GM13976 (cell line): ENCODE measurements around the gene XAF1.
A peak's percentile ranks its signal among the peaks of the same experiment; 100 is the strongest.

ENCODE experiments used
- DNase-seq: peaks from one replicate; pipeline ENCODE4 v3.0.0; 2012; ENCODE audit warnings: low spot score
- CTCF ChIP-seq: IDR thresholded peaks from 2 replicates; pipeline ENCODE4 v1.5.1; 2012; ENCODE audit warnings: borderline replicate concordance, mild to moderate bottlenecking; ENCODE audit not compliant: insufficient read depth; ENCODE audit errors: extremely low read depth, missing control alignments, control extremely low read depth
- in situ Hi-C: fragments of 300-500 bp; cut with MboI; formaldehyde crosslinking; loops from one replicate; pipeline ENCODE4 v1.12.0; 2022; ENCODE audit warnings: low sequenced_read_pairs, mixed read lengths, inconsistent platforms; ENCODE audit not compliant: unreplicated experiment

XAF1 gene

GRCh38 chr17:6755731-6756184, at the start of gene XAF1:
TSS of gene XAF1 (plus strand) at chr17:6756046. CDS start at chr17:6756079, 33 bp downstream.
- TF ChIP-seq CTCF, result no peak
- in situ Hi-C loops, result no loop called here
- peak; percentile 58 for DNase-seq

GRCh38 chr17:6706499-6706898, 49.3 kb upstream of the XAF1 start:
- DNase-seq, result no peak
- no peak for TF ChIP-seq CTCF
- in situ Hi-C loops, result no loop called here

GRCh38 chr17:6706996-6707395, 48.9 kb upstream of the XAF1 start:
- TF ChIP-seq CTCF, result no peak
- no peak for DNase-seq
- in situ Hi-C loops, result no loop called here

- in situ Hi-C loops, result no loop called here
- no peak for TF ChIP-seq CTCF
- DNase-seq, result no peak
These were observed 47.4 kb upstream of the XAF1 start for GRCh38 chr17:6708357-6708961.

- TF ChIP-seq CTCF, result no peak
- no peak for DNase-seq
- in situ Hi-C loops, result no loop called here
These were observed 45.5 kb upstream of the XAF1 start for GRCh38 chr17:6710317-6710716.

- no peak for DNase-seq
- TF ChIP-seq CTCF, result no peak
- in situ Hi-C loops, result no loop called here
These were observed 44.7 kb upstream of the XAF1 start for GRCh38 chr17:6711081-6711674.

GRCh38 chr17:6711681-6712057, 44.2 kb upstream of the XAF1 start:
- no peak for TF ChIP-seq CTCF
- no peak for DNase-seq
- in situ Hi-C loops, result no loop called here
